Measurements from ENCODE around the gene P3H3. TPM values are rescaled to one million over a fixed set of nuclear protein-coding genes. Genes with fewer than 3 reads are reported as not detected.

P3H3 gene
- total and polyA plus RNA-seq, 2 experiments from 2014 or later = 16.4 to 38.2 TPM

DNA sequence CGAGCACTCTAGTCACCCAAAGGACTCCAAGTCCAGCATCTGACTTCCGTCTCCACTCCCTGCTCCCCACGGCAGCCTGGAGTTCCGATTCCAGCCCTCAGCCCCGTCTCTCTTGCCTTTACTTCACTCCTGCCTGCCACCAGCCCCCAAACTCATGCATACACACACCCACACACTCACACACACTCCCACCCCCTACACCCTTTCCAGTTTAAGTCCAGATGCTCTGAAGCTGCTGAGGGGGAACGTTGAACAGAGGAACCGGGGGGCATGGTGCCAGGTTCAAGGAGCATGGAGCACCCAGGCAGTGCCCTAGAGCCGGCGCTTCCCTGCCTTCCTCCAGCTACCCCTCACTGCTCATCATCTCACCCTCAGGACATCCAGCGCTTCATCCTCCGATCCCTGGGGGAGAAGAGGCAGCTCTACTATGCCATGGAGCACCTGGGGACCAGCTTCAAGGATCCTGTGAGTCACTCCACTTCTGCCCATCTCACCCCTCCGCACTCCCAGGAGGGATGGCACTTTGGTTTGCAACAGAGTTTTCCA, 3.3 kb downstream of the P3H3 start (continued):
- TF ChIP-seq REST (IDR thresholded peaks at IDR 0.05; ENCODE audit: unreplicated experiment) (no peak), CREB1 (CRISPR knock-in tag; IDR thresholded peaks at IDR 0.05; ENCODE audit: low read depth) (no peak), NANOG (IDR thresholded peaks at IDR 0.05; ENCODE audit: borderline replicate concordance) (no peak)
- TF ChIP-seq, protein P1, sequence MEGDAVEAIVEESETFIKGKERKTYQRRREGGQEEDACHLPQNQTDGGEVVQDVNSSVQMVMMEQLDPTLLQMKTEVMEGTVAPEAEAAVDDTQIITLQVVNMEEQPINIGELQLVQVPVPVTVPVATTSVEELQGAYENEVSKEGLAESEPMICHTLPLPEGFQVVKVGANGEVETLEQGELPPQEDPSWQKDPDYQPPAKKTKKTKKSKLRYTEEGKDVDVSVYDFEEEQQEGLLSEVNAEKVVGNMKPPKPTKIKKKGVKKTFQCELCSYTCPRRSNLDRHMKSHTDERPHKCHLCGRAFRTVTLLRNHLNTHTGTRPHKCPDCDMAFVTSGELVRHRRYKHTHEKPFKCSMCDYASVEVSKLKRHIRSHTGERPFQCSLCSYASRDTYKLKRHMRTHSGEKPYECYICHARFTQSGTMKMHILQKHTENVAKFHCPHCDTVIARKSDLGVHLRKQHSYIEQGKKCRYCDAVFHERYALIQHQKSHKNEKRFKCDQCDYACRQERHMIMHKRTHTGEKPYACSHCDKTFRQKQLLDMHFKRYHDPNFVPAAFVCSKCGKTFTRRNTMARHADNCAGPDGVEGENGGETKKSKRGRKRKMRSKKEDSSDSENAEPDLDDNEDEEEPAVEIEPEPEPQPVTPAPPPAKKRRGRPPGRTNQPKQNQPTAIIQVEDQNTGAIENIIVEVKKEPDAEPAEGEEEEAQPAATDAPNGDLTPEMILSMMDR (conservative IDR thresholded peaks at IDR 0.05; ENCODE audit: low read depth in 2 of 2) = no peak
- TF ChIP-seq, protein P2, sequence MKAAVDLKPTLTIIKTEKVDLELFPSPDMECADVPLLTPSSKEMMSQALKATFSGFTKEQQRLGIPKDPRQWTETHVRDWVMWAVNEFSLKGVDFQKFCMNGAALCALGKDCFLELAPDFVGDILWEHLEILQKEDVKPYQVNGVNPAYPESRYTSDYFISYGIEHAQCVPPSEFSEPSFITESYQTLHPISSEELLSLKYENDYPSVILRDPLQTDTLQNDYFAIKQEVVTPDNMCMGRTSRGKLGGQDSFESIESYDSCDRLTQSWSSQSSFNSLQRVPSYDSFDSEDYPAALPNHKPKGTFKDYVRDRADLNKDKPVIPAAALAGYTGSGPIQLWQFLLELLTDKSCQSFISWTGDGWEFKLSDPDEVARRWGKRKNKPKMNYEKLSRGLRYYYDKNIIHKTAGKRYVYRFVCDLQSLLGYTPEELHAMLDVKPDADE (IDR thresholded peaks at IDR 0.05) = no peak

GRCh38 chr12:6832125-6832524, 3.9 kb downstream of the P3H3 start:
- DNase-seq (ENCODE audit: low spot score) (no peak), ATAC-seq (no peak)
- Mint-ChIP-seq H3K27ac (no peak overlapping the region), H3K36me3 (ENCODE audit: low read depth) (peaks cover 64% of the 10 kb centered on the region), H3K9me3 (no peaks in the 10 kb centered on the region), H3K4me1 (peaks cover 23% of the 10 kb centered on the region), H3K4me3 (no peak overlapping the region), H3K27me3 (ENCODE audit: insufficient read depth, low read depth, poor library complexity) (peaks cover 16% of the 10 kb centered on the region)
- Histone ChIP-seq H3K4me2 (no peak overlapping the region), H2AFZ (no peak overlapping the region), H3K9me2 (ENCODE audit: insufficient read depth) (no peaks in the 10 kb centered on the region), H4K20me1 (replicated peaks; ENCODE audit: insufficient read depth) (peaks cover 3% of the 10 kb centered on the region; the same call in 1 of the 2 replicates), H3K27ac (ENCODE audit: low read depth) (no peak overlapping the region), H3K79me2 (replicated peaks; ENCODE audit: insufficient read depth) (peaks cover 9% of the 10 kb centered on the region), H3K36me3 (ENCODE audit: insufficient read depth) (peaks cover 3% of the 10 kb centered on the region; the same call in 1 of the 2 replicates), H3K27me3 (ENCODE audit: insufficient read depth) (no peaks in the 10 kb centered on the region), H3K4me3 (no peak overlapping the region), H3F3A (replicated peaks; ENCODE audit: low read depth) (peaks cover 21% of the 10 kb centered on the region), H3K4me1 (ENCODE audit: insufficient read depth) (peaks cover 12% of the 10 kb centered on the region)
- TF ChIP-seq, protein P3, sequence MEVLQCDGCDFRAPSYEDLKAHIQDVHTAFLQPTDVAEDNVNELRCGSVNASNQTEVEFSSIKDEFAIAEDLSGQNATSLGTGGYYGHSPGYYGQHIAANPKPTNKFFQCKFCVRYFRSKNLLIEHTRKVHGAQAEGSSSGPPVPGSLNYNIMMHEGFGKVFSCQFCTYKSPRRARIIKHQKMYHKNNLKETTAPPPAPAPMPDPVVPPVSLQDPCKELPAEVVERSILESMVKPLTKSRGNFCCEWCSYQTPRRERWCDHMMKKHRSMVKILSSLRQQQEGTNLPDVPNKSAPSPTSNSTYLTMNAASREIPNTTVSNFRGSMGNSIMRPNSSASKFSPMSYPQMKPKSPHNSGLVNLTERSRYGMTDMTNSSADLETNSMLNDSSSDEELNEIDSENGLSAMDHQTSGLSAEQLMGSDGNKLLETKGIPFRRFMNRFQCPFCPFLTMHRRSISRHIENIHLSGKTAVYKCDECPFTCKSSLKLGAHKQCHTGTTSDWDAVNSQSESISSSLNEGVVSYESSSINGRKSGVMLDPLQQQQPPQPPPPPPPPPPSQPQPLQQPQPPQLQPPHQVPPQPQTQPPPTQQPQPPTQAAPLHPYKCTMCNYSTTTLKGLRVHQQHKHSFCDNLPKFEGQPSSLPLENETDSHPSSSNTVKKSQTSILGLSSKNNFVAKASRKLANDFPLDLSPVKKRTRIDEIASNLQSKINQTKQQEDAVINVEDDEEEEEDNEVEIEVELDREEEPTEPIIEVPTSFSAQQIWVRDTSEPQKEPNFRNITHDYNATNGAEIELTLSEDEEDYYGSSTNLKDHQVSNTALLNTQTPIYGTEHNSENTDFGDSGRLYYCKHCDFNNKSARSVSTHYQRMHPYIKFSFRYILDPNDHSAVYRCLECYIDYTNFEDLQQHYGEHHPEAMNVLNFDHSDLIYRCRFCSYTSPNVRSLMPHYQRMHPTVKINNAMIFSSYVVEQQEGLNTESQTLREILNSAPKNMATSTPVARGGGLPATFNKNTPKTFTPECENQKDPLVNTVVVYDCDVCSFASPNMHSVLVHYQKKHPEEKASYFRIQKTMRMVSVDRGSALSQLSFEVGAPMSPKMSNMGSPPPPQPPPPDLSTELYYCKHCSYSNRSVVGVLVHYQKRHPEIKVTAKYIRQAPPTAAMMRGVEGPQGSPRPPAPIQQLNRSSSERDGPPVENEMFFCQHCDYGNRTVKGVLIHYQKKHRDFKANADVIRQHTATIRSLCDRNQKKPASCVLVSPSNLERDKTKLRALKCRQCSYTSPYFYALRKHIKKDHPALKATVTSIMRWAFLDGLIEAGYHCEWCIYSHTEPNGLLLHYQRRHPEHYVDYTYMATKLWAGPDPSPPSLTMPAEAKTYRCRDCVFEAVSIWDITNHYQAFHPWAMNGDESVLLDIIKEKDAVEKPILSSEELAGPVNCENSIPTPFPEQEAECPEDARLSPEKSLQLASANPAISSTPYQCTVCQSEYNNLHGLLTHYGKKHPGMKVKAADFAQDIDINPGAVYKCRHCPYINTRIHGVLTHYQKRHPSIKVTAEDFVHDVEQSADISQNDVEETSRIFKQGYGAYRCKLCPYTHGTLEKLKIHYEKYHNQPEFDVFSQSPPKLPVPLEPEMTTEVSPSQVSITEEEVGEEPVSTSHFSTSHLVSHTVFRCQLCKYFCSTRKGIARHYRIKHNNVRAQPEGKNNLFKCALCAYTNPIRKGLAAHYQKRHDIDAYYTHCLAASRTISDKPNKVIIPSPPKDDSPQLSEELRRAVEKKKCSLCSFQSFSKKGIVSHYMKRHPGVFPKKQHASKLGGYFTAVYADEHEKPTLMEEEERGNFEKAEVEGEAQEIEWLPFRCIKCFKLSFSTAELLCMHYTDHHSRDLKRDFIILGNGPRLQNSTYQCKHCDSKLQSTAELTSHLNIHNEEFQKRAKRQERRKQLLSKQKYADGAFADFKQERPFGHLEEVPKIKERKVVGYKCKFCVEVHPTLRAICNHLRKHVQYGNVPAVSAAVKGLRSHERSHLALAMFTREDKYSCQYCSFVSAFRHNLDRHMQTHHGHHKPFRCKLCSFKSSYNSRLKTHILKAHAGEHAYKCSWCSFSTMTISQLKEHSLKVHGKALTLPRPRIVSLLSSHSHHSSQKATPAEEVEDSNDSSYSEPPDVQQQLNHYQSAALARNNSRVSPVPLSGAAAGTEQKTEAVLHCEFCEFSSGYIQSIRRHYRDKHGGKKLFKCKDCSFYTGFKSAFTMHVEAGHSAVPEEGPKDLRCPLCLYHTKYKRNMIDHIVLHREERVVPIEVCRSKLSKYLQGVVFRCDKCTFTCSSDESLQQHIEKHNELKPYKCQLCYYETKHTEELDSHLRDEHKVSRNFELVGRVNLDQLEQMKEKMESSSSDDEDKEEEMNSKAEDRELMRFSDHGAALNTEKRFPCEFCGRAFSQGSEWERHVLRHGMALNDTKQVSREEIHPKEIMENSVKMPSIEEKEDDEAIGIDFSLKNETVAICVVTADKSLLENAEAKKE (CRISPR knock-in tag; IDR thresholded peaks at IDR 0.05) = no peak
- TF ChIP-seq, protein P2 (IDR thresholded peaks at IDR 0.05) = no peak
- TF ChIP-seq STAT1 (IDR thresholded peaks at IDR 0.05; ENCODE audit: unreplicated experiment) (no peak), POLR2AphosphoS5 (IDR thresholded peaks at IDR 0.05; ENCODE audit: low read depth) (no peak), NANOG (IDR thresholded peaks at IDR 0.05; ENCODE audit: borderline replicate concordance) (no peak), EZH2phosphoT487 (IDR thresholded peaks at IDR 0.05; ENCODE audit: unreplicated experiment) (no peak), EZH2 (IDR thresholded peaks at IDR 0.05; ENCODE audit: low read depth, unreplicated experiment) (no peak)
